ENCODE measurements around the gene PIH1D1. TPM values are rescaled to one million over a fixed set of nuclear protein-coding genes. Genes with fewer than 3 reads are reported as not detected.

The PIH1D1 gene
- total RNA-seq, 1 donor from 2014 or later = 84.5 TPM

DNA sequence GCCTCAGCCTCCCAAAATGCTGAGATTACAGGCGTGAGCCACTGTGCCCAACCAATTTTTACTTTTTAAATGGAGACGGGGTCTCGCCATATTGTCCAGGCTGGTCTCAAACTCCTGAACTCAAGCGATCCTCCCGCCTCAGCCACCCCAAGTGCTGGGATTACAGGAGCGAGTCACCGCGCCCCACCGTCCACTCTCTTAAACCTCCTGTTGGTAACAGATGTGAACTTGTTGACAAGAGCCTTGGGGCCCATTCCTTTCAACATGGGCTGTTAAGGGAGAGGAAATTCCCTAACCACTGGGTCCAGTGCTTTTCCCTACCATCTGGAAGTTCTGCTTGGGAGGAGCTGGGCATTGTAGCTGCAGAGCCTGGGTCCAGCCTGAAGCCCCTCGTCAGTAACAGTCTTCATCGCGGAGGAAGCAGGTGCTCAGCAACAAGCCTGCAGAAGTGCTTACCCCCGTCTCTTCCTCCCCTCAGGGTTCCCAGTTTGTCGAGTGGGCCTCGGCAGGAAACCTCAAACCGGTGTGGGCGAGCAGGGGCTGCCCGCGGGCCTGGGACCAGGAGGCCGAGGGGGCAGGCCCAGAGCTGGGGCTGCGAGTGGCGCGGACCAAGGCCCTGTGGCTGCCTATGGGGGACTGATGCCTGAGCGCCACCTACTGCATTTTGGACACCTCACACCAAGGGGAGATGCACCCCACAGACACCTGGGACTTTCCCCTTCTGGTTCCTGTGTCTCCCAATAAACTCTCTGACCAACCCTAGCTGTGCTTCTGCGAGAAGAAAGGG lies 18.4 kb upstream of the PIH1D1 start:
- H3K9me3 Mint-ChIP-seq (ENCODE audit: unreplicated experiment) = no peaks in the 10 kb centered on the region
- H3K36me3 Mint-ChIP-seq (ENCODE audit: unreplicated experiment) = peaks cover 3% of the 10 kb centered on the region
- peak; percentile 9 for TF ChIP-seq CTCF (IDR thresholded peaks at IDR 0.05)
- no peak for DNase-seq (ENCODE audit: extremely low spot score, unreplicated experiment)
- peaks cover 20% of the 10 kb centered on the region for H3K4me1 Mint-ChIP-seq (ENCODE audit: unreplicated experiment)
- no peaks in the 10 kb centered on the region for H3K27me3 Mint-ChIP-seq (ENCODE audit: unreplicated experiment)
- H3K27ac Mint-ChIP-seq (ENCODE audit: unreplicated experiment) = peak overlapping the region; percentile 71
- H3K4me3 Mint-ChIP-seq (ENCODE audit: unreplicated experiment) = no peak overlapping the region

GRCh38 chr19:49468746-49469447 lies 17.3 kb upstream of the PIH1D1 start:
- peak overlapping the region; percentile 47 for H3K4me3 Mint-ChIP-seq (ENCODE audit: unreplicated experiment)
- H3K9me3 Mint-ChIP-seq (ENCODE audit: unreplicated experiment) = no peaks in the 10 kb centered on the region
- peak overlapping the region; percentile 98 for H3K27ac Mint-ChIP-seq (ENCODE audit: unreplicated experiment)
- DNase-seq (ENCODE audit: extremely low spot score, unreplicated experiment) = peak; percentile 90
- peaks cover 3% of the 10 kb centered on the region for H3K36me3 Mint-ChIP-seq (ENCODE audit: unreplicated experiment)
- peaks cover 13% of the 10 kb centered on the region for H3K4me1 Mint-ChIP-seq (ENCODE audit: unreplicated experiment)
- TF ChIP-seq CTCF (IDR thresholded peaks at IDR 0.05) = no peak
- H3K27me3 Mint-ChIP-seq (ENCODE audit: unreplicated experiment) = no peaks in the 10 kb centered on the region

- Mint-ChIP-seq H3K36me3 (ENCODE audit: unreplicated experiment) (peaks cover 3% of the 10 kb centered on the region), H3K9me3 (ENCODE audit: unreplicated experiment) (no peaks in the 10 kb centered on the region), H3K27ac (ENCODE audit: unreplicated experiment) (peak overlapping the region; percentile 98), H3K27me3 (ENCODE audit: unreplicated experiment) (no peaks in the 10 kb centered on the region), H3K4me3 (ENCODE audit: unreplicated experiment) (no peak overlapping the region), H3K4me1 (ENCODE audit: unreplicated experiment) (peaks cover 8% of the 10 kb centered on the region)
- no peak for DNase-seq (ENCODE audit: extremely low spot score, unreplicated experiment)
- TF ChIP-seq CTCF (IDR thresholded peaks at IDR 0.05) = no peak
Observed at GRCh38 chr19:49468199-49468598, 16.6 kb upstream of the PIH1D1 start.

GRCh38 chr19:49465371-49465770 lies 13.8 kb upstream of the PIH1D1 start:
- no peak overlapping the region for H3K4me3 Mint-ChIP-seq (ENCODE audit: unreplicated experiment)

More at GRCh38 chr19:49465371-49465770, 13.8 kb upstream of the PIH1D1 start:
- Mint-ChIP-seq H3K4me1 (ENCODE audit: unreplicated experiment) (peaks cover 7% of the 10 kb centered on the region), H3K9me3 (ENCODE audit: unreplicated experiment) (no peaks in the 10 kb centered on the region), H3K27me3 (ENCODE audit: unreplicated experiment) (no peaks in the 10 kb centered on the region), H3K36me3 (ENCODE audit: unreplicated experiment) (peaks cover 3% of the 10 kb centered on the region), H3K27ac (ENCODE audit: unreplicated experiment) (no peak overlapping the region)
- TF ChIP-seq CTCF (IDR thresholded peaks at IDR 0.05) = no peak
- DNase-seq (ENCODE audit: extremely low spot score, unreplicated experiment) = no peak
